Heart left ventricle (tissue), 16 donors: Measurements from ENCODE around the gene OR5M11. TPM values are rescaled to one million over a fixed set of nuclear protein-coding genes. Genes with fewer than 3 reads are reported as not detected.
"Not testable (repeated sequence)": the region's sequence is repeated elsewhere in the genome, so short reads cannot be mapped to it uniquely, and the experiment has no call there.

Experiments used
- ATAC-seq, 4 donors: fragments of 200-7000 bp; cut with Tn5 transposase; one replicate each; pipeline ENCODE4 v1.9.1; 2020 to 2022; ENCODE audit warnings: moderate library complexity in 4 of 4, mild to moderate bottlenecking in 3 of 4, moderate number of reproducible peaks in 1 of 4
- DNase-seq, 5 donors: peaks; one replicate each; pipeline ENCODE4 v3.0.0-alpha.2; 2020
- H3K27ac ChIP-seq, 12 donors: fragments of 200-600 bp; sonication (generic) in 4 of 12; one replicate each; pipeline versions ENCODE4 v1.5.0 to v1.8.0; 2016 to 2022; ENCODE audit warnings: mild to moderate bottlenecking in 2 of 12
- H3K27me3 ChIP-seq, 9 donors: fragments of 200-600 bp; sonication (generic) in 2 of 9; one replicate each; pipeline versions ENCODE4 v1.5.1 to v1.8.0; 2016 to 2022; ENCODE audit warnings: mild to moderate bottlenecking in 3 of 9
- H3K36me3 ChIP-seq, 9 donors: fragments of 200-600 bp; sonication (generic) in 2 of 9; one replicate each; pipeline versions ENCODE4 v1.5.0 to v1.8.0; 2018 to 2022; ENCODE audit warnings: mild to moderate bottlenecking in 2 of 9
- H3K4me1 ChIP-seq, 12 donors: fragments of 200-600 bp; sonication (generic) in 4 of 12; one replicate each; pipeline versions ENCODE4 v1.5.0 to v1.8.0; 2016 to 2022; ENCODE audit warnings: mild to moderate bottlenecking in 3 of 12
- H3K4me3 ChIP-seq, 12 donors: fragments of 200-600 bp; sonication (generic) in 4 of 12; one replicate each; pipeline versions ENCODE4 v1.5.0 to v1.8.0; 2017 to 2022; ENCODE audit warnings: mild to moderate bottlenecking in 9 of 12, moderate library complexity in 4 of 12
- H3K9me3 ChIP-seq, 12 donors: fragments of 200-600 bp; sonication (generic) in 4 of 12; one replicate each; pipeline versions ENCODE4 v1.5.0 to v1.8.0; 2016 to 2022; ENCODE audit warnings: mild to moderate bottlenecking in 1 of 12
- CTCF ChIP-seq, 12 donors: fragments of 200-600 bp; sonication (generic) in 4 of 12; IDR thresholded peaks; one replicate each; pipeline versions ENCODE4 v1.5.0 to v1.8.0; 2018 to 2022; ENCODE audit warnings: antibody characterized with exemption in 12 of 12, mild to moderate bottlenecking in 5 of 12
- POLR2A ChIP-seq, 2 donors: fragments of 450-650 bp; IDR thresholded peaks; one replicate each; pipeline ENCODE4 v1.6.1; 2017; ENCODE audit warnings: antibody characterized with exemption in 2 of 2, mild to moderate bottlenecking in 2 of 2, moderate library complexity in 2 of 2
- WGBS, 4 donors: extraction: QIAGEN DNeasy Blood & Tissue Kit in 2 of 4; methylation state at CpG; one replicate each; pipeline versions ENCODE4 v1.1.5 to v1.1.7; 2013 to 2018; 5-methylcytosine and 5-hydroxymethylcytosine counted together
- intact Hi-C, 10 donors: fragments of 100-400 bp; cut with DNase I; formaldehyde crosslinking; loops; one replicate each; pipeline versions ENCODE4 v1.11.1 to v1.14.2; 2022
- long read RNA-seq, 3 donors: library from polyadenylated mRNA; unstranded; transcript quantifications; one replicate each; pipeline ENCODE4 v2.0.0, GENCODE V29; 2020 to 2021
- polyA plus RNA-seq, 2 donors: library from polyadenylated mRNA; stranded (reverse); fragments of 200-250 nt; gene quantifications; one replicate each; pipeline ENCODE4 v1.2.3, GENCODE V29; 2013
- total RNA-seq, 9 donors: library from RNA; depleted of rRNA in 2 of 9; stranded (reverse); fragments of >200 nt in 2 of 9; fragmentation: NEBNext Ultra II Directional in 3 of 9; extraction: Animal tissue kit (Norgen Biotek cat#: 25700) in 3 of 9; gene quantifications; one replicate each; pipeline versions ENCODE4 v1.1.0 to v1.2.4, GENCODE V29; 2016 to 2023
- donor health status: ischemic (EF 13 %, LVEDD 7.1; RV severe dilation, severe dysfunction).
- donor health status: healthy with polysubstance abuse.
- donor health status: DM: no; HTN: yes; CAD: no.
- donor health status: DM: no; HTN: no; CAD: no.
- donor health status: ischemic (EF 25% LVEDD 6.9; RV normal size, moderate dysfunction).
- donor health status: ischemic (EF 25% LVEDD 5.7; RV mildly dilated, moderate dysfunction).
- donor health status: healthy.
- donor health status: DM: yes; HTN: yes; CAD: no.
- donor health status: ischemic (EF 35%, LVEDD 5.7; RV mildly dilated, moderate dysfunction).
- donor health status: nonischemic (EF 11% LVEDD 7.7; RV severe dilation, severe dysfunction).
- donor health status: DM: yes; HTN: yes; CAD: no.
- donor health status: PGD.
- donor health status: ischemic (EF 29% LVEDD 5.4; RV normal size, mild dysfunction).
- donor health status: nonischemic (EF 23%, LVEDD 6.1; RV moderate dilation, normal function).

The OR5M11 gene
- total RNA-seq (not detected), polyA plus RNA-seq (not detected)
- long read RNA-seq, donor 1, result 0 reads
- long read RNA-seq, donor 2, result 0 reads
- long read RNA-seq, donor 3, result 0 reads

DNA sequence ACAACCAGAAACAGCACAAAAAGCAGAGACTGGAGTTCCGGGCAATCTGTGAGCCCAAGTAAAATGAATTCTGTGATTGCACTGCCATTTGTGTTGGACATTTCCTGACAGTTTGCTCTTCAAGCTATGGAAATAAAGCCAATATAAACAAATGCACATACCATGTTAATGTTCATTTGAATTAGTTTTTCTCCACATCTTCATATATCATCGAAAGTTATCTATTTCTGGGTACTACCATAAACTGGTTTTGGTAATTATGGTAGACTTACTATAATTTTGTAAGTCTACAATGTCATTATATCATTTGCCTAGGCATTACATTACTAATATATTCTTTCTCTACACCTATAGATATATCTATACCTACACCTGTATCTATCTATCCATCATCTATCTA, at the start of gene OR5M11:
OR5M11 (minus strand) TSS at position 101 of the 400 bp plus-strand sequence; CDS start at position 101, 0 bp downstream.
- H3K27me3 ChIP-seq, result no peaks in the 10 kb centered on the region
- H3K27ac ChIP-seq, result no peak within 1 kb of the TSS
- DNase-seq (no peak), ATAC-seq (no peak)
- peaks cover 0 to 9% (median 0%) of the 10 kb centered on the region in 12 donors for H3K9me3 ChIP-seq
- no peaks in the 10 kb centered on the region for H3K4me1 ChIP-seq
- no peaks in the 10 kb centered on the region for H3K36me3 ChIP-seq
- no peak for TF ChIP-seq POLR2A (IDR thresholded peaks at IDR 0.05)
- no peak for TF ChIP-seq CTCF (IDR thresholded peaks at IDR 0.05)
- WGBS, 4 donors, result 77 to 89% (median 80%) methylated on average over 2 of the region's 2 CpGs
- H3K4me3 ChIP-seq, result no peak within 1 kb of the TSS
- intact Hi-C loops, result no loop called here

DNA sequence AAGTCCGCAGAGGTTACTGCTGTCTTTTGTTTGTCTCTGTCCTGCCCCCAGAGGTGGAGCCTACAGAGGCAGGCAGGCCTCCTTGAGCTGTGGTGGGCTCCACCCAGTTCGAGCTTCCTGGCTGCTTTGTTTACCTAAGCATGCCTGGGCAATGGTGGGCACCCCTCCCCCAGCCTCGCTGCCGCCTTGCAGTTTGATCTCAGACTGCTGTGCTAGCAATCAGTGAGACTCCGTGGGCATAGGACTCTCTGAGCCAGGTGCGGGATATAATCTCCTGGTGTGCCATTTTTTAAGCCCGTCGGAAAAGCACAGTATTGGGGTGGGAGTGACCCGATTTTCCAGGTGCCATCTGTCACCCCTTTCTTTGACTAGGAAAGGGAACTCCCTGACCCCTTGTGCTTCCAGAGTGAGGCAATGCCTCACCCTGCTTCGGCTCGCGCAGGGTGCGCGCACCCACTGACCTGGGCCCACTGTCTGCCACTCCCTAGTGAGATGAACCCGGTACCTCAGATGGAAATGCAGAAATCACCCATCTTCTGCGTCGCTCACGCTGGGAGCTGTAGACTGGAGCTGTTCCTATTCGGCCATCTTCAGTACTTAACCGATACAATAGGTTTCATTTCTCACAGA, 49.1 kb upstream of the OR5M11 start:
- ATAC-seq, H3K36me3 ChIP-seq, H3K4me3 ChIP-seq, DNase-seq, H3K27me3 ChIP-seq, intact Hi-C loops, H3K27ac ChIP-seq, H3K9me3 ChIP-seq, H3K4me1 ChIP-seq: not testable (repeated sequence)
- WGBS, 4 donors, result 87 to 90% (median 90%) methylated on average over 20 of the region's 20 CpGs

GRCh38 chr11:56577621-56578020, 34.6 kb upstream of the OR5M11 start, which contains the start of gene OR5M10:
Gene OR5M10, minus strand, starts transcription at chr11:56577721. Its CDS starts 0 bp downstream, at chr11:56577721.
- DNase-seq, result no peak
- Histone ChIP-seq H3K36me3 (no peaks in the 10 kb centered on the region), H3K9me3 (no peaks in the 10 kb centered on the region), H3K27me3 (no peaks in the 10 kb centered on the region), H3K4me1 (no peaks in the 10 kb centered on the region), H3K27ac (no peak within 1 kb of the TSS), H3K4me3 (no peak within 1 kb of the TSS)
- intact Hi-C loops, result no loop called here
- ATAC-seq, result no peak
- WGBS, 4 donors, result 35 to 43% (median 40%) methylated on average over 3 of the region's 3 CpGs
- TF ChIP-seq CTCF (IDR thresholded peaks at IDR 0.05) (no peak), POLR2A (IDR thresholded peaks at IDR 0.05) (no peak)

- Histone ChIP-seq H3K9me3 (no peaks in the 10 kb centered on the region), H3K27me3 (no peaks in the 10 kb centered on the region), H3K4me1 (no peaks in the 10 kb centered on the region), H3K36me3 (no peaks in the 10 kb centered on the region), H3K27ac (no peak overlapping the region), H3K4me3 (no peak overlapping the region)
- TF ChIP-seq CTCF (IDR thresholded peaks at IDR 0.05) (no peak), POLR2A (IDR thresholded peaks at IDR 0.05) (no peak)
- DNase-seq, result no peak
- ATAC-seq, result no peak
- intact Hi-C loops, result no loop called here
- WGBS, 4 donors, result 50 to 70% (median 64%) methylated on average over 6 of the region's 6 CpGs
Measured at GRCh38 chr11:56558574-56558973, 15.5 kb upstream of the OR5M11 start.

DNA sequence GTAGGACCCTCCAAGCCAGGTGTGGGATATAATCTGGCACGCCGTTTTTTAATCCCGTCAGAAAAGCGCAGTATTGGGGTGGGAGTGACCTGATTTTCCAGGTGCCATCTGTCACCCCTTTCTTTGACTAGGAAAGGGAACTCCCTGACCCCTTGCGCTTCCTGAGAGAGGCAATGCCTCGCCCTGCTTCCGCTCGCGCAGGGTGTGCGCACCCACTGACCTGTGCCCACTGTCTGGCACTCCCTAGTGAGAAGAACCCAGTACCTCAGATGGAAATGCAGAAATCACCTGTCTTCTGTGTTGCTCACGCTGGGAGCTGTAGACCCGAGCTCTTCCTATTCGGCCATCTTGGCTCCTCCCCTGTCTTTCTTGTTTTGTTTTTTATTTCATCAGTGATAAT, 11.6 kb upstream of the OR5M11 start:
- intact Hi-C loops, H3K4me3 ChIP-seq, DNase-seq, ATAC-seq, H3K27me3 ChIP-seq, H3K4me1 ChIP-seq, H3K36me3 ChIP-seq, H3K27ac ChIP-seq, H3K9me3 ChIP-seq: not testable (repeated sequence)
- WGBS, 4 donors, result 84 to 90% (median 88%) methylated on average over 13 of the region's 13 CpGs
